ENCODE data around the gene RASSF7.

DNA sequence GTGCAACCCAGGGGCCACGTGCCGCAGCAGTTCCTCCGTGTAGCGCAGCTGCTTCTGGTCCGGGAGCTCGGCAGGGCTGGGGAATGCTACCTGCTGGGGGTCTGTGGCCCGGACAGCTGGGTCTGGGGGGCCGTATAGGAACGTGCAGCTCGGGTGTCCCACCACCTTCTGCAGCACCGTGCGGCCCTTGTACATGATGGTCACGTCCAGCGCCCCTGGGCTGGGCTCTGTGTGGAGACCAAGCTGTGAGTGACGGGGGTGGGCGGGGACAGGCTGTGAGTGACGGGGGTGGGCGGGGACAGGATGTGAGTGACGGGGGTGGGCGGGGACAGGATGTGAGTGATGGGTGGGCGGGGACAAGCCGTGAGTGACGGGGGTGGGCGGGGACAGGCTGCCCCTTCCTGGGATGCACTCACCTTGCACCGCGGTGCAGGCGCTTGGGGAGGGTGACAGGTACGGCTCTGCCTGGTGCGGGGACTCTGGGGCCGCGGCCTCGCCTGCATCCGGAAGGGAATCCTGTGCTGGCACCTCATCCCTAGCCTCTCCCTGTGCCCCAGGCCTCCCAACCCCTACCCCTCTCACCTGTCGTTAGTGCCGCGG, 52.7 kb downstream of the RASSF7 start:
- TF ChIP-seq CTCF (IDR thresholded peaks at IDR 0.05) (no peak), EZH2 (IDR thresholded peaks at IDR 0.05) (no peak)
